GM21360 (cell line): ENCODE data around the gene CHST8.

ENCODE experiments used
- ATAC-seq: cut with Tn5 transposase; IDR thresholded peaks from one replicate; pipeline ENCODE4 v1.9.1; 2021; ENCODE audit warnings: mild to moderate bottlenecking, moderate library complexity; ENCODE audit not compliant: unreplicated experiment

CHST8 gene

DNA sequence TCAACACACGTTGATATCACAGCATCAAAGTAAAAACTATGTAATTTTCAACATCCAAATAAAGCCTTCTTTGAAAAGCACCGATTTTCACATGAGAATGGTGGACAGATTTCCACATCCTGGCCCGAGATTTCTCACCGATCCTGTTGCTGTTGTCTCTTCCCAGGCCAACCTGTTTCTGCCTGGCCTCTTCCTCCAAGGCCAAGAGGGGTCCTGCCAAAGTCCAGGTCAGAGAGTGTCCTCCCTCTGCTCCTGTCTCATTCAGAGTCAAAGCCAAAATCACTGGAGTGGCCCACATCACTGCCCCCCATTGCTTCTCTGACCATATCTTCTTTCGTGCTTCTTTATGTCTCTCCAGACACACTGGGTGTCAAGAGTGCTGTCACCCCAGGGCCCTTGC lies 49.5 kb downstream of the CHST8 start:
- no peak for ATAC-seq

DNA sequence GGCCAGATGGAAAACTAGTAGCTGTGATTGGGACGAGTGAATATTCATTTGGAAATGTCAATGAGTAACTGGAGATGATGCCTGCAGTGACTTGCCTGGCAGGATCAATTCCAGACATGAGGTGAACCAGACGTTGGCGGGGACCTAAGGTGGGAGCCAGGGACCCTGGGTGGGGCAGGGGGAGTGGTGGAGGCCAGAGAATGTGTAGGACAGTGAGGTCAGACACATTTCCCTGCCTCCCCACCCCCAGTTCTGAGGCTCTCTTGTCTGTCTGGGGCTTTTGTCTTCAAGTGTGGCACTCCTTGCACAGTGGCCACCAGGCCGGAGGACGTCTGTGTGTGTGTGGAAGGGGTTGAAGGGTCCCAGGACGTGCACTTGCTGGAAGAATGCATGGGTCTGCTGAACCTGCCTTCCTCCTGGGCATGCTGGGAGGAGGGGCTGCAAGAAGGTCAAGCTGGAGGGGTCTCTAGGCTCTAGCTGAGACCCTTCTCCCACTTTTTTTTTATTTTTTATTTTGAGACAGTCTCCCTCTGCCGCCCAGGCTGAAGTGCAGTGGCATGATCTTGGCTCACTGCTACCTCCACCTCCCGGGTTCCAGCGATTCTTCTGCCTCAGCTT lies 51.6 kb downstream of the CHST8 start:
- no peak for ATAC-seq

- ATAC-seq = no peak
Observed at GRCh38 chr19:33673996-33674625, 52.4 kb downstream of the CHST8 start.

GRCh38 chr19:33674626-33675367 lies 53.0 kb downstream of the CHST8 start:
- no peak for ATAC-seq

- ATAC-seq = no peak
Observed at GRCh38 chr19:33675501-33676124, 53.9 kb downstream of the CHST8 start.

DNA sequence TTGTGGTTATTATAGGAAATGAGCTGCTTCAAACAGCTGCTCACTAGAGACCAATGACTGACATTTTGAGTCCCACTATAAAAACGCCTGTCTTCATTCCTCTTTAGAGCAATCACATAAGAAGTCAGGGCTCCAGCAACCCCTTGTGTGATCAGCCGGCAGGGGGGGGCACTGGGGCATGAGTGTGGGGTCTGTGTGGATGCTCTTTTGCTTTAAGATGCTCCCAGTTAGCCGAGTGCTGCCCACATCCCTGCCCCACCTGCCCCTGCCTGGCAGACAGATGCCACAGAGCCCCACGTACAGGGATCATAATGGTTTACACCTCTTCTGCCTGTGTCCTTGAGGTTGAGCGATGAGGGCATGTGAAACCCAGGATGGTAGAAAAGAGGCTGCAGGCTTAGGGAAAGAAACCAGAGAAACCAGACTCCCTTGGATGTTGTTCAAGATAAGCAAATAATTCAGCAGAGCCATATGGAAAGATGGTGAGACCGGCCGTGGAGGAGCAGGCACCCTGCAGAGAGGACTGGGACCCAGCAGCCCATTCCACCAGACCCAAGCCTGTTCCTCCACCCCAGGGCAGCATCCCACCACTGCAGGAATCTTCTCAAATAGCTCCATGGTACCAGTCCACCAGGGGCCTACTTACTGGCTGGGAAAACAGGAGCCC lies 55.4 kb downstream of the CHST8 start:
- ATAC-seq = no peak

DNA sequence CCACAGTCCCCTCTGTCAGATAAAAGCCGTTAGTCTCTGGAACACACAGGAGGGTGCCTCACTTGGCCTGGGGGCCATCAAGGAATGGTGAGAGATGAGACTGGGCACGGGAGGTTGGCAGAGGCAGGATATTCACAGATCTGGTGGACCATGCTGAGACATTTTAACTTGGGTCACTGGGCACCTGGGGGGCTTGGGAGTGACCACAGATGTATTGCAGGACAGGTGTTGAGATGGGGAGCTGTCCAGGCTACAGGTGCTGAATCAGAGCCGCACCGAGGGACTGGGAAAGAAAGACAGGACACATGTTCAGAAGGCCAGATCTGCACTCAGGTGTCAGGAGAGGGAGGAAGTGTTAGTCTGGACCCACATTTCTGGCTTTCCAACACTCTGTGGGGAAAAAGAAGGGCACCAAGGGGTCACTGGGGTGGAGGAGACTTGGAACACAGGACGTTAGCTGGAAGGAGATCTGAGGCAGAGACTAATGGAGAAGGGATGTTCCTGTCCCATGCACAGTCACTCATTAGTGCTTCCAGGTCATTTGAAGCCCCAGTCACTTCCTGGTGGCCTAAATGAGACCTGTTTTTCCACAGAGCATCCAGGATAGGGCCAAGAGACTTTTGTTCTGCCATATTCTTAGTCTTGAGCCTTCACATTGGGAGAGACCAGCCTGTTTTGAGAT lies 56.1 kb downstream of the CHST8 start:
- no peak for ATAC-seq

- ATAC-seq = no peak
Observed at GRCh38 chr19:33678796-33679585, 57.2 kb downstream of the CHST8 start.

- ATAC-seq = no peak
Observed at GRCh38 chr19:33679696-33680095, 57.9 kb downstream of the CHST8 start.

DNA sequence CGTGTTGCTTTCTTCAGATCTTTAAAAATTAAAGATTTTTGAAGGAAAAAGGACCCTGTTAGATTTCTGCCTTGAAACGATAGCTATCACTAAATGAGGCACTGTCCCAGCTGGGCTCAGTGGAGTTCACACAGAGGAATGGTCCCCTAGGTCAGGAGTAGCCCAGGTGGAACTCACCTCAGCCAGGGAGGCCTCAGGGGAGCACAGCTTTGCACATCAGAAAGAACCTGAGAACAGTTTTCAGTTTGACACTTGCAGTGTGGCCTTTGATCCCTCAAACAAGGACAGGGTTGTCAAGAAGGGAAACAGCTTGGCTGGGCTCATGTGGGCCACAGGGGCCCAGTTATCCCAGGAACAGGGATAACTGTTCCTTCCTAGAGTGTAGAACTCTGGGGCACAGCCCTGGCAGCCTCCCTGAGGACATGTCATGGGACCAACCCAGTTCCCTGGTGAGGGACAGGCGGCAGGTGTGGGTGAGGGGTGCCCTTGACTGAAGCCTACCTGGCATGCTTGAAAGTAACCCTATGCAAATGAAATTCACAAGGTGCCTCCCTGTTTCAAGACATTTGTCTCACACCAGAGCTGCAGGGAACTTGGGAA lies 59.4 kb downstream of the CHST8 start:
- ATAC-seq = no peak

DNA sequence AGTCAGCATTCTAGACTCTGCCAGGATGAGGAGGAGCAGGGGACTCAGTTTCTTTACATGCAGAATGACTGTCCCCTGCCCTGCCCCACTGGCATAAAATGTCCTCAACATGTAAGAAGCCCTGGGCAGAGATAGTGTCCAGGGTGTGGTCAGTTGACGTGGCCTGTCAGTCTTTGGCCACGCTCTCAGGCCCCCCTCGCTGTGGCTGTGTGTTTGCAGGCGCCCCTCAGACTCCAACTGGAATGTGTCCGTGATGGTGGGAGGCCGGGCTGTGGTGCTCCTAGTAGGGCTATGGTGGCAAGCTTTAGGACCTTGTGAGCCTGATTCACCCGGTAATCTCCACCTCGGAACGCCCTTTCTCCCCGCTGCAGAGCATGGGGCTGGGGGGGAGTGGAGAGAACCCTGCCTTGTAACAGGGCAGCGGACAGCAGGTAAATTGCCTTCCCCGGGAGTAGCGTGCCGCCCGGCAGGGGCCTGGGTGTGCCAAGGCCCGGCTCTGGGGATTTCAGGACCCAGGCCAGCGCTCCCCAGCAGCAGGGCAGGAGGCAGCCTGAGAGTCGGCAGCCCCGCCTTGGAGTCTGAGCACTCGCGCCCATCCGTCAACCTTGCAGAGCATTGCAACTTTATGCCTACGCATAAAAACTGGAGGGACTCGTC lies 62.3 kb downstream of the CHST8 start:
- no peak for ATAC-seq

GRCh38 chr19:33684538-33685232 lies 62.9 kb downstream of the CHST8 start:
- no peak for ATAC-seq

GRCh38 chr19:33685541-33685940 lies 63.8 kb downstream of the CHST8 start:
- no peak for ATAC-seq

- no peak for ATAC-seq
Observed at GRCh38 chr19:33686262-33686661, 64.5 kb downstream of the CHST8 start.

DNA sequence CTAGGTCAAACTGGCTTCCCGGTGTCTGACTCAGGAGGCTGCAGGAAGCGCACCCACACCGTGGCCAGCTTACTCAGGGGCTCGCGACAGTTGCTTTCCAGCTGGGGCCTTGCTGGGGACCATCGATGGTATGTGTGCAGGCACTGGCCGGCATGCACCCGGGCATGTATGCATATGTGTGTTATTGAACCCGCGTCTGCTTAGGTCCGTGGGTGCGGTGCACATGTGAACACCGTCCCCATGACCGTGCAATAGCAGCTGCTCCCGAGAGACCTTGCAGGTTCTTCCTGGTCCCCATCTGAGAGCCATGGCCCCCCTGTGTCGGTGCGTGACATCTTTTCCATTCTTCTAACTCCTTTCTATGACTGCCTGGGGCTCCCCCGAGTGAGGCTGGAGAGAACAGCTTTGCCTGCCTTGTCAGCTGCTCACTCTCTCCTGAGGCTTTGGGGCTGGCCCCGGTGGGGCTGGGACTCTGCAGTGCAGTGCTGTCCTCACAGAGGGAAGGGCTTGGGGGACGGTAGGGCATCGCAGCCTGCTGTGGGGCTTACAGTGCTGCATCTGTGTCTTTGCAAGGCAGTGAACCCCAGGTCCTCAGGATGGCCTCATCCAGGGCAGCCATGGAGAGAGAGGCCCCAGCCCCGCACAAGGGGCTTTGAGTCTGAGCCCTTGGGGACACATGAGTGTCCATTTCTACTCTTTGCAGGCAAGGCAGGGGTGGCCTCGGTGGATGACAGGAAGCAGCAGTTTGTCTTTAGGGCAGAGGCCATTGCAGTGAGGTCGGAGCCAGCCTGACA lies 65.1 kb downstream of the CHST8 start:
- ATAC-seq = no peak

DNA sequence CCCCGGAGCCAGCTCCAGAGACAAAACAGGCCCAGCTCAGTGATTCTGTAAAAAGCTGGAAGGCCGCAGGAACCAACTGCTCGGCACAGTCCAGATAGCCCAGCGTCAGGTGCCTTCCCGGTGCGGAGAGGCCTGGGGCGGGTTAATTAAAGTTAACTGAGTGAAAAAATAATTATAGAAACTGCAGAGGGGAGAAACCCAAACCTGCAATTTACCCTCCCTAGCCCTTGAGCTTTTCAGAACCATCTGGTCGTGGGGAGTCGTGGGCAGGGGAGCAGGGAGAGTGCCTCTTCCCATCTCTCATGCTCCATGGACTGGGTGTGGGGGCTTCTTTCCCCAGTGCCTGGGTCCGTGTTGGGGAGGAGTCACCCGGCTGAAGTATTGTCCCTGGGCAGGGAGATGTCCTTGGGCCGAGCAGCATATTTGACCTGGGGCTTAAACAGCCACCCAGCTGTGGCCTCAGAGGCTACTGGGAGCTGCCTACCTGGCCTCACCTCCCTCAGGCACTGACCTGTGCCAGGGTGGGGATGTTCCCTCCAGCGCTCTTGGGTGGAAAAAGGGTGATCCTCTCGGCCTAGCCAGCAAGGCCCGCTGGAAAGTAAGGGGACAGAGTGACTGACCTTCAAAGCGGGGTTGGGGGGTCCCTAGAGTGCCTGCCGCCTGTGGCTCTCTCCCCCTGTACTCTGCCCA lies 65.9 kb downstream of the CHST8 start:
- no peak for ATAC-seq
